Adrenal gland (tissue), 5 donors: ENCODE results near the gene KIAA1549.

Source experiments
- CTCF ChIP-seq, 6 experiments: fragments of 450-650 bp in 4 of 6; fragments of 200-600 bp in 2 of 6; sonication (generic) in 1 of 6; IDR thresholded peaks; 1 replicate in 5 of 6; 2 replicates in 1 of 6; pipeline versions ENCODE4 v1.5.1 to v1.8.0; 2016 to 2021; ENCODE audit warnings: antibody characterized with exemption in 6 of 6, mild to moderate bottlenecking in 2 of 6, moderate library complexity in 1 of 6
- POLR2A ChIP-seq, 2 donors: fragments of 450-650 bp; IDR thresholded peaks; one replicate each; pipeline ENCODE4 v1.6.1; 2017; ENCODE audit warnings: antibody characterized with exemption in 2 of 2, mild to moderate bottlenecking in 2 of 2, moderate library complexity in 1 of 2
- donor health status: DM: no; HTN: no; CAD: no.

GRCh38 chr7:138913783-138914182, 67.4 kb downstream of the KIAA1549 start:
- TF ChIP-seq CTCF (IDR thresholded peaks at IDR 0.05) (no peak), POLR2A (IDR thresholded peaks at IDR 0.05) (no peak)
